Measurements from ENCODE around the gene IPCEF1. TPM values are rescaled to one million over a fixed set of nuclear protein-coding genes. Genes with fewer than 3 reads are reported as not detected.
"Not testable (repeated sequence)": the region's sequence is repeated elsewhere in the genome, so short reads cannot be mapped to it uniquely, and the experiment has no call there.

IPCEF1 gene
- total RNA-seq, 4 donors from 2014 or later, result 0.37 to 8.7 (median 3.8) TPM

GRCh38 chr6:154209555-154209954 lies 147.0 kb downstream of the IPCEF1 start:
- H3K36me3 ChIP-seq, result no peaks in the 10 kb centered on the region
- no peaks in the 10 kb centered on the region for H3K9me3 ChIP-seq
- intact Hi-C loops (cut with DNase I; ENCODE audit: low total_unique reads), result no loop called here
- H3K27me3 ChIP-seq, result no peaks in the 10 kb centered on the region
- WGBS, 2 donors (ENCODE audit: low coverage in 1 of 2), result 53 to 68% methylated on average over 3 of the region's 3 CpGs
- no peak for DNase-seq
- H3K27ac ChIP-seq, result no peak overlapping the region
- TF ChIP-seq POLR2AphosphoS5 (IDR thresholded peaks at IDR 0.05), result no peak
- no peak overlapping the region for H3K4me3 ChIP-seq
- in situ Hi-C loops (cut with MboI; ENCODE audit: low pct_ligation_motif_present in 1 of 4, low pct_unique_long_range_greater_than_20kb in 1 of 4, low sequenced_read_pairs in 3 of 4), result no loop called here
- no peaks in the 10 kb centered on the region for H3K4me1 ChIP-seq

DNA sequence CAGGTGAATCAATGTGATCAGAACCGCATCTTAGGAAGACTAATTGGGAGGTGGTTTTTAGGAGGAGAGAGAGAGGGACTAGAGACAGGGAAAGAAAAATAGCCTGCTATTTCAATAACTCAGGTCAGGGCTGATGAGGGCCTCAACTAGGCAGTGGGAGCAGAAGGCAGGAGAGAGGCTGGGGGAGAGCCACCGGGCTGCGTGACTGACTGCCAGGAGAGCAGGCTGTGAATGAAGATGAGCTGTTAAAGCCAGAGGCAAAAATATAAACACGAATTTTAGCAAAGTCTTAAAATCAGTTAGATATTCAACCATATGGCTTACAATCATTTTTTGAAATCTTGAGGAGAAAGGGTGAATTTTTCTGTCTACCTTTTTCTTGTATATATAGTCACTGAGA lies 149.6 kb downstream of the IPCEF1 start:
- DNase-seq, result no peak
- intact Hi-C loops (cut with DNase I; ENCODE audit: low total_unique reads), result no loop called here
- H3K36me3 ChIP-seq, result no peaks in the 10 kb centered on the region
- H3K27me3 ChIP-seq, result no peaks in the 10 kb centered on the region
- WGBS, 2 donors (ENCODE audit: low coverage in 1 of 2), result 68 to 81% methylated on average over 4 of the region's 4 CpGs
- in situ Hi-C loops (cut with MboI; ENCODE audit: low pct_ligation_motif_present in 1 of 4, low pct_unique_long_range_greater_than_20kb in 1 of 4, low sequenced_read_pairs in 3 of 4), result no loop called here
- H3K4me1 ChIP-seq, result no peaks in the 10 kb centered on the region
- no peak overlapping the region for H3K4me3 ChIP-seq
- TF ChIP-seq, protein P1, sequence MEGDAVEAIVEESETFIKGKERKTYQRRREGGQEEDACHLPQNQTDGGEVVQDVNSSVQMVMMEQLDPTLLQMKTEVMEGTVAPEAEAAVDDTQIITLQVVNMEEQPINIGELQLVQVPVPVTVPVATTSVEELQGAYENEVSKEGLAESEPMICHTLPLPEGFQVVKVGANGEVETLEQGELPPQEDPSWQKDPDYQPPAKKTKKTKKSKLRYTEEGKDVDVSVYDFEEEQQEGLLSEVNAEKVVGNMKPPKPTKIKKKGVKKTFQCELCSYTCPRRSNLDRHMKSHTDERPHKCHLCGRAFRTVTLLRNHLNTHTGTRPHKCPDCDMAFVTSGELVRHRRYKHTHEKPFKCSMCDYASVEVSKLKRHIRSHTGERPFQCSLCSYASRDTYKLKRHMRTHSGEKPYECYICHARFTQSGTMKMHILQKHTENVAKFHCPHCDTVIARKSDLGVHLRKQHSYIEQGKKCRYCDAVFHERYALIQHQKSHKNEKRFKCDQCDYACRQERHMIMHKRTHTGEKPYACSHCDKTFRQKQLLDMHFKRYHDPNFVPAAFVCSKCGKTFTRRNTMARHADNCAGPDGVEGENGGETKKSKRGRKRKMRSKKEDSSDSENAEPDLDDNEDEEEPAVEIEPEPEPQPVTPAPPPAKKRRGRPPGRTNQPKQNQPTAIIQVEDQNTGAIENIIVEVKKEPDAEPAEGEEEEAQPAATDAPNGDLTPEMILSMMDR (IDR thresholded peaks at IDR 0.05), result no peak
- TF ChIP-seq POLR2A (IDR thresholded peaks at IDR 0.05), result no peak
- no peak for TF ChIP-seq EP300 (IDR thresholded peaks at IDR 0.05; ENCODE audit: low read depth)
- no peak for TF ChIP-seq POLR2AphosphoS5 (IDR thresholded peaks at IDR 0.05)
- H3K9me3 ChIP-seq, result no peaks in the 10 kb centered on the region
- no peak overlapping the region for H3K27ac ChIP-seq

- no peak for DNase-seq
- intact Hi-C loops (cut with DNase I; ENCODE audit: low total_unique reads), result no loop called here
- no peaks in the 10 kb centered on the region for H3K27me3 ChIP-seq
- in situ Hi-C loops (cut with MboI; ENCODE audit: low pct_ligation_motif_present in 1 of 4, low pct_unique_long_range_greater_than_20kb in 1 of 4, low sequenced_read_pairs in 3 of 4), result no loop called here
- H3K27ac ChIP-seq, result no peak overlapping the region
- no peaks in the 10 kb centered on the region for H3K4me1 ChIP-seq
- WGBS, 2 donors (ENCODE audit: low coverage in 1 of 2), result 73 to 96% methylated on average over 1 to 2 of the region's 2 CpGs
- no peak overlapping the region for H3K4me3 ChIP-seq
- H3K36me3 ChIP-seq, result no peaks in the 10 kb centered on the region
- TF ChIP-seq EP300 (IDR thresholded peaks at IDR 0.05; ENCODE audit: low read depth) (no peak), POLR2A (IDR thresholded peaks at IDR 0.05) (no peak), POLR2AphosphoS5 (IDR thresholded peaks at IDR 0.05) (no peak)
- TF ChIP-seq, protein P1 (IDR thresholded peaks at IDR 0.05), result no peak
- no peaks in the 10 kb centered on the region for H3K9me3 ChIP-seq
Measured at GRCh38 chr6:154206141-154206540, 150.5 kb downstream of the IPCEF1 start.

DNA sequence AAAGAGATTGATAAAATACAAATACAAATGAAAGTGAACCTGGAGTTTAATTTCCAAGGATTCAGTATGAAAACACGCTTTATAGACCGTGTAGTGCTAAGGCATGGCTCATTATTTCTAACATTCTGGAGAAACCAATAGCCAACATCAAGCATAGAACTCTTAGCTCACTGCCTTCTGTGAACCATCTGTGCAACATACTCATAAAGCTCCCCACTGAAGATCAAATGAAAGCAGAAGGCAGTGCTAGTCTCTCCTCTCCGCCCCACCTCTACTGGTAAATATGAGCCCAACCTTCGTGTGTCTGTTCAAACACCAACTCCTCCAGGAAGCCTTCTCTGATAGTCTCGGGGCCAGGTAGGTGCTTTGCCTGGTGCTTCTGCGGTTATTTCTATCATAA lies 153.6 kb downstream of the IPCEF1 start:
- no peaks in the 10 kb centered on the region for H3K27me3 ChIP-seq
- 85 to 90% methylated on average over 2 to 6 of the region's 6 CpGs for WGBS, 2 donors (ENCODE audit: low coverage in 1 of 2)
- no peak overlapping the region for H3K4me3 ChIP-seq
- TF ChIP-seq, protein P1 (IDR thresholded peaks at IDR 0.05), result no peak
- no peak for TF ChIP-seq POLR2AphosphoS5 (IDR thresholded peaks at IDR 0.05)
- no peak for TF ChIP-seq POLR2A (IDR thresholded peaks at IDR 0.05)
- TF ChIP-seq EP300 (IDR thresholded peaks at IDR 0.05; ENCODE audit: low read depth), result no peak
- no peaks in the 10 kb centered on the region for H3K4me1 ChIP-seq
- H3K36me3 ChIP-seq, result no peaks in the 10 kb centered on the region
- no peaks in the 10 kb centered on the region for H3K9me3 ChIP-seq
- intact Hi-C loops (cut with DNase I; ENCODE audit: low total_unique reads), result no loop called here
- H3K27ac ChIP-seq, result no peak overlapping the region
- no peak for DNase-seq
- in situ Hi-C loops (cut with MboI; ENCODE audit: low pct_ligation_motif_present in 1 of 4, low pct_unique_long_range_greater_than_20kb in 1 of 4, low sequenced_read_pairs in 3 of 4), result no loop called here

- in situ Hi-C loops (cut with MboI; ENCODE audit: low pct_ligation_motif_present in 1 of 4, low pct_unique_long_range_greater_than_20kb in 1 of 4, low sequenced_read_pairs in 3 of 4) (no loop called here), intact Hi-C loops (cut with DNase I; ENCODE audit: low total_unique reads) (no loop called here)
- TF ChIP-seq POLR2A (IDR thresholded peaks at IDR 0.05) (no peak), EP300 (IDR thresholded peaks at IDR 0.05; ENCODE audit: low read depth) (no peak), POLR2AphosphoS5 (IDR thresholded peaks at IDR 0.05) (no peak)
- TF ChIP-seq, protein P1 (IDR thresholded peaks at IDR 0.05), result no peak
- peak overlapping the region in 1 of 4 donors; percentile 16 for H3K27ac ChIP-seq
- H3K4me3 ChIP-seq, result no peak overlapping the region
- H3K4me1 ChIP-seq, result no peaks in the 10 kb centered on the region
- H3K27me3 ChIP-seq, result no peaks in the 10 kb centered on the region
- H3K36me3 ChIP-seq, result no peaks in the 10 kb centered on the region
- 71 to 84% methylated on average over 3 of the region's 3 CpGs for WGBS, 2 donors (ENCODE audit: low coverage in 1 of 2)
- no peak for DNase-seq
- no peaks in the 10 kb centered on the region for H3K9me3 ChIP-seq
Measured at GRCh38 chr6:154202339-154202738, 154.3 kb downstream of the IPCEF1 start.

- H3K4me1 ChIP-seq; H3K36me3 ChIP-seq; H3K27me3 ChIP-seq; DNase-seq; in situ Hi-C loops (cut with MboI; ENCODE audit: low pct_ligation_motif_present in 1 of 4, low pct_unique_long_range_greater_than_20kb in 1 of 4, low sequenced_read_pairs in 3 of 4); H3K4me3 ChIP-seq; H3K9me3 ChIP-seq; intact Hi-C loops (cut with DNase I; ENCODE audit: low total_unique reads): not testable (repeated sequence)
- H3K27ac ChIP-seq, result peak overlapping the region in 1 of 4 donors; percentile 16
- 88% methylated on average over 4 of the region's 4 CpGs; no CpG with 5 or more reads in 1 of the 2 donors for WGBS, 2 donors (ENCODE audit: low coverage in 1 of 2)
Measured at GRCh38 chr6:154201688-154202087, 154.9 kb downstream of the IPCEF1 start.

Measured in transverse colon (tissue), 4 donors.